Progenitor cell of endocrine pancreas (in vitro differentiated cells): ENCODE measurements around the gene BRD3OS. TPM values are rescaled to one million over a fixed set of nuclear protein-coding genes. Genes with fewer than 3 reads are reported as not detected.
A peak's percentile ranks its signal among the peaks of the same experiment; 100 is the strongest.

Experiments used
- DNase-seq: peaks from one replicate; pipeline ENCODE4 v3.0.0; 2021; ENCODE audit warnings: low spot score; ENCODE audit not compliant: unreplicated experiment
- H3K27ac Mint-ChIP-seq: 2 replicates; pipeline ENCODE4 v1.8.0; 2021; ENCODE audit warnings: mild to moderate bottlenecking, moderate library complexity, mixed read lengths
- H3K27me3 Mint-ChIP-seq: 2 replicates; pipeline ENCODE4 v1.8.0; 2021; ENCODE audit warnings: mixed read lengths
- H3K36me3 Mint-ChIP-seq: 2 replicates; pipeline ENCODE4 v1.8.0; 2022; ENCODE audit warnings: mixed read lengths; ENCODE audit not compliant: insufficient read depth
- H3K4me1 Mint-ChIP-seq: 2 replicates; pipeline ENCODE4 v1.8.0; 2021; ENCODE audit warnings: low read depth, mixed read lengths
- H3K4me3 Mint-ChIP-seq: 2 replicates; pipeline ENCODE4 v1.8.0; 2021; ENCODE audit warnings: low read depth, mild to moderate bottlenecking, moderate library complexity, mixed read lengths
- H3K9me3 Mint-ChIP-seq: 2 replicates; pipeline ENCODE4 v1.8.0; 2021; ENCODE audit warnings: low read depth, mixed read lengths
- CTCF ChIP-seq: fragments of 200-600 bp; sonication (generic); IDR thresholded peaks from one replicate; pipeline ENCODE4 v1.5.0; 2021; ENCODE audit warnings: antibody characterized with exemption, mild to moderate bottlenecking; ENCODE audit not compliant: unreplicated experiment
- total RNA-seq: library from RNA; stranded (reverse); gene quantifications from 2 replicates; pipeline ENCODE4 v1.2.1, GENCODE V29; 2021

Gene BRD3OS
- total RNA-seq, 1 donor from 2014 or later = 28.0 TPM

- TF ChIP-seq CTCF = no peak
- no peaks in the 10 kb centered on the region for H3K36me3 Mint-ChIP-seq
Observed at GRCh38 chr9:133978226-133978898, 46.9 kb upstream of the BRD3OS start.

GRCh38 chr9:133978899-133979272 lies 46.4 kb upstream of the BRD3OS start:
- H3K9me3 Mint-ChIP-seq = no peaks in the 10 kb centered on the region
- peaks cover 46% of the 10 kb centered on the region for H3K4me1 Mint-ChIP-seq
- TF ChIP-seq CTCF = no peak
- H3K4me3 Mint-ChIP-seq = no peak overlapping the region
- H3K27ac Mint-ChIP-seq = no peak overlapping the region
- no peaks in the 10 kb centered on the region for H3K36me3 Mint-ChIP-seq
- no peak for DNase-seq
- no peaks in the 10 kb centered on the region for H3K27me3 Mint-ChIP-seq

More at GRCh38 chr9:133978226-133978898, 46.9 kb upstream of the BRD3OS start:
- Mint-ChIP-seq H3K4me3 (no peak overlapping the region), H3K27me3 (no peaks in the 10 kb centered on the region), H3K9me3 (no peaks in the 10 kb centered on the region), H3K4me1 (peaks cover 48% of the 10 kb centered on the region), H3K27ac (peak overlapping the region; percentile 69)
- no peak for DNase-seq

GRCh38 chr9:133979273-133979920 lies 45.9 kb upstream of the BRD3OS start:
- Mint-ChIP-seq H3K27ac (no peak overlapping the region), H3K4me3 (no peak overlapping the region), H3K9me3 (no peaks in the 10 kb centered on the region), H3K27me3 (no peaks in the 10 kb centered on the region), H3K36me3 (no peaks in the 10 kb centered on the region), H3K4me1 (peaks cover 46% of the 10 kb centered on the region)
- DNase-seq = no peak
- no peak for TF ChIP-seq CTCF

DNA sequence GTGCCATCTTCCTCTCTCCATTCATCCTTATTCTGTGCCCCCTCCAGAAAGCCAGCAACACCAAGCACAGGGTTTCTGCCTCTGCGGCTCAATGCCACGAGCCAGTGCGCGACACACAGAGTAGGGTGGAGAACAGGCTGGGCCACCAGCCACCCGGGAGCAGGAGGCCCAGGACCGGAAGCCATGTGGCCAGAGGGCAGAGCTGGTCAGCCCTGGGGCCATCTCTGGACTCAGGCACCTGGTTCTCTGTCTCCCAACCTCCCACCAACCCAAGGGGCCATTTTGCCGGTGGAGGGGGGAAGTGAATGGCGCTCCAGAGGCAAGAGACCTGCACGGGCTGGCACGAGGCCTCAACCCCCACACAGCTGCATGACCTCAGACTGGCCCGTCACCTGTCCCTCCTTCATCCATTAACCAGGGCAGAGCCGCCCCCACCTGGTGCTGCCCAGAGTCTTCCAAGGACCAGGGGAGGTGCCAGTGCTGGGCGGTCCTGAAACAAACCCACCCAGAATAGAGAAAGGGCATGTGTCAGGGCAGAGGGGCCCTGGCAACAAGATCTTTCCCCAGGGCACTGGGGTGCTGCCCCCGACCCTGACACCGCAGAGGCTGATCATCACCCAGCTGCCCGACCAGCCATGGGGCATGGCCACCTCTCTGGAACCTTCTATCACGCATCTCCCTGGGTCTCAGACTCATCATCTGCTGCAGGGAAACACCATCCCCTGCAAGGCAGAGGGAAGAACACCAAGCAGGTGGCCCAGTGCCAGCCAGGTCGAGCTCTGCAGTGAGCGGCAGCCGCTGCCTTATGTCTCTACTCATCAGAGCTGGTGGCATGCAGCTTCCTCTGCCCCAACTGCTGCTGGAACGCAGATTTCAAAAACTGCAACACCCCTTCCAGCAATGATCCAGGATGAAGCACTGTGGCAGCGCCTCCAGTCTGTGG lies 45.1 kb upstream of the BRD3OS start:
- H3K9me3 Mint-ChIP-seq = no peaks in the 10 kb centered on the region
- H3K4me1 Mint-ChIP-seq = peaks cover 42% of the 10 kb centered on the region
- H3K36me3 Mint-ChIP-seq = no peaks in the 10 kb centered on the region
- no peaks in the 10 kb centered on the region for H3K27me3 Mint-ChIP-seq
- DNase-seq = no peak
- TF ChIP-seq CTCF = no peak
- no peak overlapping the region for H3K27ac Mint-ChIP-seq
- H3K4me3 Mint-ChIP-seq = no peak overlapping the region
